ENCODE results near the gene ITGAX. TPM values are rescaled to one million over a fixed set of nuclear protein-coding genes. Genes with fewer than 3 reads are reported as not detected.
A peak's percentile ranks its signal among the peaks of the same experiment; 100 is the strongest.

Gene ITGAX
- total RNA-seq, 1 donor from 2014 or later: not detected

- H3K27me3 Mint-ChIP-seq (ENCODE audit: unreplicated experiment): peaks cover 5% of the 10 kb centered on the region
- H3K9me3 Mint-ChIP-seq (ENCODE audit: unreplicated experiment): no peaks in the 10 kb centered on the region
- no peak overlapping the region for H3K4me3 Mint-ChIP-seq (ENCODE audit: unreplicated experiment)
- TF ChIP-seq CTCF (IDR thresholded peaks at IDR 0.05): no peak
- DNase-seq (ENCODE audit: extremely low spot score, unreplicated experiment): no peak
- H3K27ac Mint-ChIP-seq (ENCODE audit: unreplicated experiment): no peak overlapping the region
- no peaks in the 10 kb centered on the region for H3K4me1 Mint-ChIP-seq (ENCODE audit: unreplicated experiment)
- H3K36me3 Mint-ChIP-seq (ENCODE audit: unreplicated experiment): no peaks in the 10 kb centered on the region
Observed at GRCh38 chr16:31375231-31375630, 20.3 kb downstream of the ITGAX start.

DNA sequence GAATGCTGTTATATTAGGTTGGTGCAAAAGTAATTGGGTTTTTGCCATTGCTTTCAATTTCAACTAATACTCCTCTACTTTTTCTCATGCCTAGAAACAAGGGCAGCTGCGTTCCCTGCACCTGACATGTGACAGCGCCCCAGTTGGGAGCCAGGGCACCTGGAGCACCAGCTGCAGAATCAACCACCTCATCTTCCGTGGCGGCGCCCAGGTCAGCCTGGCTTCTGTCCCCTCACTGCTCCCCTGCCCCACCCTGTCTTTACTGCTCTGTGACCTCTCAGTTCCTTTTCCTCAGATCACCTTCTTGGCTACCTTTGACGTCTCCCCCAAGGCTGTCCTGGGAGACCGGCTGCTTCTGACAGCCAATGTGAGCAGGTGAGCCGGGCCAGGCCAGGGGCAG lies 21.7 kb downstream of the ITGAX start:
- no peak for TF ChIP-seq CTCF (IDR thresholded peaks at IDR 0.05)
- Mint-ChIP-seq H3K36me3 (ENCODE audit: unreplicated experiment) (no peaks in the 10 kb centered on the region), H3K27ac (ENCODE audit: unreplicated experiment) (no peak overlapping the region), H3K9me3 (ENCODE audit: unreplicated experiment) (no peaks in the 10 kb centered on the region), H3K4me1 (ENCODE audit: unreplicated experiment) (no peaks in the 10 kb centered on the region), H3K27me3 (ENCODE audit: unreplicated experiment) (peaks cover 5% of the 10 kb centered on the region), H3K4me3 (ENCODE audit: unreplicated experiment) (no peak overlapping the region)
- no peak for DNase-seq (ENCODE audit: extremely low spot score, unreplicated experiment)

GRCh38 chr16:31377210-31377903 lies 22.4 kb downstream of the ITGAX start:
- no peaks in the 10 kb centered on the region for H3K4me1 Mint-ChIP-seq (ENCODE audit: unreplicated experiment)
- peaks cover 6% of the 10 kb centered on the region for H3K27me3 Mint-ChIP-seq (ENCODE audit: unreplicated experiment)
- H3K9me3 Mint-ChIP-seq (ENCODE audit: unreplicated experiment): no peaks in the 10 kb centered on the region
- no peak for DNase-seq (ENCODE audit: extremely low spot score, unreplicated experiment)
- no peaks in the 10 kb centered on the region for H3K36me3 Mint-ChIP-seq (ENCODE audit: unreplicated experiment)
- no peak overlapping the region for H3K4me3 Mint-ChIP-seq (ENCODE audit: unreplicated experiment)
- no peak overlapping the region for H3K27ac Mint-ChIP-seq (ENCODE audit: unreplicated experiment)
- no peak for TF ChIP-seq CTCF (IDR thresholded peaks at IDR 0.05)

DNA sequence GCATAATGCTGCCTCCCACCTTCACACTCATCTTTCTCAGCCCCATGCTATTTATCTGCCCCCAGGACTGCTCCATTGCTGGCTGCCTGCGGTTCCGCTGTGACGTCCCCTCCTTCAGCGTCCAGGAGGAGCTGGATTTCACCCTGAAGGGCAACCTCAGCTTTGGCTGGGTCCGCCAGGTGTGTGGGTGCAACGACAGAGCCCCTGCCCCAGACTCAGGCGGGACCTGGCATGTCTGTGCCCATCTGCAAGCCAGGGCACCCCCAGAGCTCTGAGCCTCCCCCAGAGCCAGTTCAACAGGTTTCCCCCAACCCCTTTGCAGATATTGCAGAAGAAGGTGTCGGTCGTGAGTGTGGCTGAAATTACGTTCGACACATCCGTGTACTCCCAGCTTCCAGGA lies 25.2 kb downstream of the ITGAX start:
- H3K27me3 Mint-ChIP-seq (ENCODE audit: unreplicated experiment): peaks cover 8% of the 10 kb centered on the region
- no peak for TF ChIP-seq CTCF (IDR thresholded peaks at IDR 0.05)

DNA sequence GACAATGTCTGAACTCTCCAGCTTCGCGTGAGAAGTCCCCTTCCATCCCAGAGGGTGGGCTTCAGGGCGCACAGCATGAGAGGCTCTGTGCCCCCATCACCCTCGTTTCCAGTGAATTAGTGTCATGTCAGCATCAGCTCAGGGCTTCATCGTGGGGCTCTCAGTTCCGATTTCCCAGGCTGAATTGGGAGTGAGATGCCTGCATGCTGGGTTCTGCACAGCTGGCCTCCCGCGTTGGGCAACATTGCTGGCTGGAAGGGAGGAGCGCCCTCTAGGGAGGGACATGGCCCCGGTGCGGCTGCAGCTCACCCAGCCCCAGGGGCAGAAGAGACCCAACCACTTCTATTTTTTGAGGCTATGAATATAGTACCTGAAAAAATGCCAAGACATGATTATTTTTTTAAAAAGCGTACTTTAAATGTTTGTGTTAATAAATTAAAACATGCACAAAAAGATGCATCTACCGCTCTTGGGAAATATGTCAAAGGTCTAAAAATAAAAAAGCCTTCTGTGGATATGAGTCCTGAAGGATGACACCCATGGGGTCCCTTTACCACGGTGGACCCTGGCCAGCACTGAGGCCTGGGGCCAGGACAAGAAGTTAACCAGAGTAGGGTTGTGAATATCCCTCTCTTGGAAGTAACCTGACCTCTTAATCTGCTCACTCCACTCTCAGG lies 27.6 kb downstream of the ITGAX start:
- TF ChIP-seq CTCF (IDR thresholded peaks at IDR 0.05): peak; percentile 53
- DNase-seq (ENCODE audit: extremely low spot score, unreplicated experiment): no peak
- H3K36me3 Mint-ChIP-seq (ENCODE audit: unreplicated experiment): no peaks in the 10 kb centered on the region
- no peaks in the 10 kb centered on the region for H3K9me3 Mint-ChIP-seq (ENCODE audit: unreplicated experiment)
- H3K4me3 Mint-ChIP-seq (ENCODE audit: unreplicated experiment): no peak overlapping the region
- no peaks in the 10 kb centered on the region for H3K4me1 Mint-ChIP-seq (ENCODE audit: unreplicated experiment)
- no peak overlapping the region for H3K27ac Mint-ChIP-seq (ENCODE audit: unreplicated experiment)
- H3K27me3 Mint-ChIP-seq (ENCODE audit: unreplicated experiment): peaks cover 7% of the 10 kb centered on the region

More for the DNA sequence above, 25.2 kb downstream of the ITGAX start:
- Mint-ChIP-seq H3K9me3 (ENCODE audit: unreplicated experiment) (no peaks in the 10 kb centered on the region), H3K36me3 (ENCODE audit: unreplicated experiment) (no peaks in the 10 kb centered on the region), H3K4me3 (ENCODE audit: unreplicated experiment) (no peak overlapping the region), H3K4me1 (ENCODE audit: unreplicated experiment) (no peaks in the 10 kb centered on the region), H3K27ac (ENCODE audit: unreplicated experiment) (no peak overlapping the region)
- no peak for DNase-seq (ENCODE audit: extremely low spot score, unreplicated experiment)
